GM12865 (cell line): ENCODE data around the gene LRRN4.

Source experiments
- DNase-seq: peaks from one replicate; pipeline ENCODE4 v3.0.0; 2010; ENCODE audit warnings: low read depth
- H3K4me3 ChIP-seq: 2 replicates; pipeline ENCODE4 v1.5.1; 2011; ENCODE audit warnings: mild to moderate bottlenecking, low read depth, low read length, control low read depth
- CTCF ChIP-seq: IDR thresholded peaks from 2 replicates; pipeline ENCODE4 v1.5.1; 2011; ENCODE audit warnings: low read length, control low read depth, low read depth, inconsistent platforms; ENCODE audit not compliant: insufficient read depth; ENCODE audit errors: missing control alignments

Gene LRRN4

GRCh38 chr20:6044115-6044514, 9.7 kb downstream of the LRRN4 start:
- no peak overlapping the region for H3K4me3 ChIP-seq
- no peak for DNase-seq
- TF ChIP-seq CTCF = no peak

GRCh38 chr20:6041808-6042265, 12.0 kb downstream of the LRRN4 start:
- no peak for TF ChIP-seq CTCF
- no peak for DNase-seq
- H3K4me3 ChIP-seq = no peak overlapping the region

DNA sequence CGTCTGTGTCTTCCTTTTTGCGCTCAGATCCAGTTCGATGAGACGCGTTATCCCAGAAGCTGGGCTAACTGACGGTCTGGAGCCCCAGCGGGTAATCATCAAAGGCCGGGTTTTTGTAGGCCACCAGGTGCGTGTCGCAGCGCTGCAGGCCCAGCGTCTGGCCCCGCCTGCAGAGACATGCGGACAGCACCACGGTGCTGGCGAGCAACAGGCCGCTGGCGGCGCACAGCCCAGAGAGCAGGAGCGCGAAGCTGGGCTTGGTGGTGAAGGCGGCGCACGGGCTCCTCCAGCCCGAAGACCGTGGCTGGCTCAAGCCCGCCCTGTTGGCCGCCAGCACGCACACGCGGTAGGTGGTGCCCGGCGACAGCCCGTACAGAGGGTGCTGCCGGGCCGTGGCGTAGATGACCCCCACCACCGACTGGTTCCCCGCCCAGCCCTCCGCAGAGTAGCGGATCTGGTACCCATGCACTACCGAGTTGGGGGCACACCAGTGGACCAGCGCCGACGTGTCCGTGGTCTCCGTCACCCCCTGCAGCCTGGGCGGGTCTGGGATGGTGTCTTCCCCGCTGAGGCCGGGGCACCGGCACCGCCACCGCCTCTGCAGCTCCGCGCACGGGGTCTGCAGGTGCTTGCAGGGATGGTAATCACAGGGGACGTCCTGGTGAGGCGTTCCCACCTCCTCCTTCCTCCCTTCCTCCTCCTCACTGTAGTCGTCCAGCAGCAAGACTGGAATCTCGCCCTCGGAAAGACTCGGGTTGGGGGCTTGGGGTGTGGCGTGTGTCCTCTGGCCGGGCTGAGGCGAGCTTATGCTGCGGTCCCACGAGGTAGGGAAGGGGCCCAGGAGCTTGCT, 12.7 kb downstream of the LRRN4 start:
- no peak overlapping the region for H3K4me3 ChIP-seq
- no peak for TF ChIP-seq CTCF
- DNase-seq = no peak

DNA sequence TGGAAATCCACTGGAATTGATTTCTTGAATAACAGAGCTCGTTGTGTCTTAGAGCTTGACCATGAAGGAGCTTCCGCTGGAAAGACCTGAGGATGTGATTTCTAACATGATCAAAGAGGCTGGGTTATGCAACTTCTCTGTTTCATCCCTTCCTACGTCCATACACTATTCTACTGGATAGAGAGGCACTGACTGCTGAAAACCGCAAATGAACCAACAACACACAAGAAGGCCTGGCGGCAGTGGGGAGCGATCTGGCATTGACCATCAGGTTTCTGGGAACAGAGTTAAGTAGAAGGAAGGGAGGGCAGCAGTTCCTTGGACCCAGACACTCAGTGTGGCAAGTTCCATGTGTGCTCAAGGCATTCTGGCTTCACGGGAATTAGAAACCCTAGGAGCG, 13.3 kb downstream of the LRRN4 start:
- H3K4me3 ChIP-seq = no peak overlapping the region
- TF ChIP-seq CTCF = no peak
- no peak for DNase-seq

- no peak for DNase-seq
- no peak for TF ChIP-seq CTCF
- H3K4me3 ChIP-seq = no peak overlapping the region
These were observed 14.1 kb downstream of the LRRN4 start for GRCh38 chr20:6039766-6040165.

DNA sequence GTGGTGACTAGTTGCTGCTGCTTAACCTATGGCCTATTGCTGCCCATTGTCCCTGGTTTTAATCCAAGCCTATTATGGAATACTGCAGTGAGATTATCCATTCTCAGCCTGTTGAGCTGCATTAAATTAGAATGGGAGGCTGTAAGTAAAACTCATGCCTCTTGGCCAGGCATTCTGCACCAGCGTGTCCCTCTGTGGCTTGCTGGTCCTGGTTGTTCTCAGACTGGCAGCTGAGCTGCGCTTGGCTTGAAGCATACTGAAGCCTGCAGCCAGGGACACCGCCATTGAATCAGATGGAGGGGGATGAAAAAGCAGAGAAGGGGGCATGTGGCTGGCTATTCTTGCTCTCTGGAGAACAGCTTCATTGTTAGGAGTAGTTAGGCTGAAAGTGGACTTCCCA, 15.6 kb downstream of the LRRN4 start:
- no peak for TF ChIP-seq CTCF
- no peak for DNase-seq
- no peak overlapping the region for H3K4me3 ChIP-seq

DNA sequence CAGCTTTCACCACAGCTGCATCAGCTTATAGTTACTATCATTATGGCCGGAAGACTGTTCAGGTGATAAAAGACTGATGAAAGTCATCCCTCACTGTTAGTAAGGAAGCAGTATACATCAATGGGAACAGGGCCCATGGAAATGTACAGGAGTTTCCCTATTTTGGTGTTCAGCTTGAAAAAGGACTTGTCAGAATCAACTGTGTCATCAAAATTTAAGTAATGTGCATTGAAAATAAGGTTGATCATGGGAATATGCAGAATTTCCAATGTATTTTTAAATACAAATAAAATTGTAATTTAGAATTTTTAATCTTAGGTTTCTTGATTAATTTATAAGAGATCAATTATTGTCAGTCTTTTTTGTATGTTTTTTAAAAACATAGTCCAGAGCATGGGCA, 16.8 kb downstream of the LRRN4 start:
- no peak overlapping the region for H3K4me3 ChIP-seq
- no peak for TF ChIP-seq CTCF
- DNase-seq = no peak
